Adipose tissue (tissue), 3 donors: ENCODE data around the gene STING1. TPM values are rescaled to one million over a fixed set of nuclear protein-coding genes. Genes with fewer than 3 reads are reported as not detected.
"Not testable (repeated sequence)": the region's sequence is repeated elsewhere in the genome, so short reads cannot be mapped to it uniquely, and the experiment has no call there.

Source experiments
- H3K27ac ChIP-seq: one replicate; pipeline ENCODE4 v1.5.1; 2013; ENCODE audit warnings: low read depth, low read length
- WGBS, 3 donors: extraction: QIAGEN DNeasy Blood & Tissue Kit; methylation state at CpG; one replicate each; pipeline ENCODE4 v1.1.7; 2013; 5-methylcytosine and 5-hydroxymethylcytosine counted together
- polyA plus RNA-seq, 3 donors: library from polyadenylated mRNA; stranded (reverse); fragments of 200-250 nt; gene quantifications; one replicate each; pipeline ENCODE4 v1.2.3, GENCODE V29; 2013
- donor health status: healthy with polysubstance abuse.
- donor health status: Bipolar disorder and iron deficiency.
- donor health status: healthy.

STING1 gene
- polyA plus RNA-seq, 3 donors: 8.0 to 52.5 (median 28.3) TPM

- WGBS, 3 donors: 78 to 87% (median 80%) methylated on average over 5 of the region's 5 CpGs
- not testable (repeated sequence) for H3K27ac ChIP-seq
Observed at GRCh38 chr5:139504722-139505121, 22.2 kb upstream of the STING1 start.

GRCh38 chr5:139503879-139504278 is 21.3 kb upstream of the STING1 start:
- not testable (repeated sequence) for H3K27ac ChIP-seq
- 76 to 83% (median 81%) methylated on average over 15 of the region's 15 CpGs for WGBS, 3 donors

DNA sequence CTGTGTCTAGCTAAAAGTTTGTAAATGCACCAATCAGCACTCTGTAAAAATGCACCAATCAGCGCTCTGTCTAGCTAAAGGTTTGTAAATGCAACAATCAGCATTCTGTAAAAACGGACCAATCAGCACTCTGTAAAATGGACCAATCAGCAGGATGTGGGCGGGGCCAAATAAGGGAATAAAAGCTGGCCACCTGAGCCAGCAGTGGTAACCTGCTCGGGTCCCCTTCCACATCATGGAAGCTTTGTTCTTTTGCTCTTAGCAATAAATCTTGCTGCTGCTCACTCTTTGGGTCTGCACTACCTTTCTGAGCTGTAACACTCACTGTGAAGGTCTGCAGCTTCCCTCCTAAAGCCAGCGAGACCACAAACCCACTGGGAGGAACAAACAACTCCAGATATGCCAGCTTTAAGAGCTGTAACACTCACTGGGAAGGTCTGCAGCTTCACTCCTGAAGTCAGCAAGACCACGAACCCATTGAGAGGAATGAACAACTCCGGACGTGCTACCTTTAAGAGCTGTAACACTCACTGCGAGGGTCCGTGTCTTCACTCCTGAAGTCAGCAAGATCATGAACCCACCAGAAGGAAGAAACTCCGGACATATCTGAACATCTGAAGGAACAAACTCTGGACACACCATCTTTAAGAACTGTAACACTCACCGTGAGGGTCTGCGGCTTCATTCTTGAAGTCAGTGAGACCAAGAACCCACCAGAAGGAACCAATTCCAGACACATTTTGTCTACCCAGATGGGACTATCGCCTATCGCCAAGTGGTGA is 20.7 kb upstream of the STING1 start:
- H3K27ac ChIP-seq: not testable (repeated sequence)
- 88 to 90% (median 90%) methylated on average over 15 of the region's 15 CpGs for WGBS, 3 donors

DNA sequence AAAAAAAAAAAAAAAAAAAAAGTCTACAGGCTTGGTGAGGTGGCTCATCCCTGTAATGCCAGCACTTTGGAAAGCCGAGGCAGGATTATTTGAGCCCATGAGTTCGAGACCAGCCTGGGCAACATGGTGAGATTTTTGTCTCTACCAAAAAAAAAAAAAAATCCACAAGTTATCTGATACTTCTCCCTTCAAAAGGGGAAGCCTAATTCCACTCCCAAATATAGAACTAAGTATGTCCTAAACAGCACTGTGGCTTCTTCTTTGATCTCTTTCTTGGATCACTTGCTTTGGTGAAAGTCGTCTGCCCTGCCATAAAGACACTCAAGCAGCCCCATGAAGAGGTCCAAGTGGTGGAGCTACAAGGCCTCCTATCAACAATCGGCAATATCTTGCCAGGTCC is 18.8 kb upstream of the STING1 start:
- WGBS, 3 donors: 77 to 97% (median 87%) methylated on average over 4 of the region's 4 CpGs
- no peak overlapping the region for H3K27ac ChIP-seq

GRCh38 chr5:139495638-139496435 is 13.3 kb upstream of the STING1 start:
- no peak overlapping the region for H3K27ac ChIP-seq
- WGBS, 3 donors: 78 to 90% (median 78%) methylated on average over 3 of the region's 3 CpGs

GRCh38 chr5:139494832-139495231 is 12.3 kb upstream of the STING1 start:
- H3K27ac ChIP-seq: no peak overlapping the region

DNA sequence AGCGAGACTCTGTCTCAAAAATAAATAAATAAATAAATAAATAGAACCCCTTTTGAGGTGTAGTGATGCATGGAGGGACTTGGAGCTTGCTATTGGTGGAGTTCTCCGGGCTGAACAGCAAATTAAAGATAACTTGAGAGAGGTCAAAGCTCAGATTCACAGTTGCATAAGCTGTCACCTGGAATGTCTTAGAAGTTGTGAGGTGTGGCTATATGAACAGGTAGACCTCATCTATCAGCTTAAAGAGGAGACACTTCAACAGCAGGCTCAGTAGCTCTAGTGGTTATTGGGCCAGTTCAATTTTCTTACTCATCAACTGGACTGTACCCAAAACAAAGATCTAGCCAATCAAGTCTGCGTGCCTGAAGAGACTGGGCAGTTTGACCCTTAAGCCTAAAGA is 11.7 kb upstream of the STING1 start:
- H3K27ac ChIP-seq: no peak overlapping the region
- 87 to 96% (median 94%) methylated on average over 3 of the region's 3 CpGs for WGBS, 3 donors

GRCh38 chr5:139492700-139493192 is 10.2 kb upstream of the STING1 start:
- H3K27ac ChIP-seq: no peak overlapping the region
- WGBS, 3 donors: 19 to 35% (median 22%) methylated on average over 6 of the region's 6 CpGs

- WGBS, 3 donors: 38 to 79% (median 58%) methylated on average over 3 of the region's 3 CpGs
- no peak overlapping the region for H3K27ac ChIP-seq
Observed at GRCh38 chr5:139488260-139488659, 5.7 kb upstream of the STING1 start.

DNA sequence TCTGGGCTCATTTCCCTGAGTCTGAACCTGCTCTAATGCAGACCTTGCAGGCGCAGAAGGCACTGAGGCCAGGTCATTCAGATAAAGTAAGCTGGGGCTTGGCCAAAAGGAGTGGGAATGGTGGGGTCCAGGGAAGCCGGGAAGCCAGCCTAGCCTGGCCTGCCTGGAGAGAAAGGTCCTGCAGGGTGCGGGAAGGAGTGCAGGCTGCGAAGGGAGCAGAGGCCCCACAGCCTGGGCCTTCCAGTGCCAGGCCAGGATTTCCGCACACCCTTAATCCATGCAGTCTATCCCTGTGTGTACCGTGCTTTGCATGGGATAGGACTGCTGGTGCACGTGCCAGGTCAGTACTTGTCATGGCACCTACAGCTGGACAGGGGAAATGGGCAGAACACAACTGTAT is 3.6 kb upstream of the STING1 start:
- H3K27ac ChIP-seq: no peak overlapping the region
- WGBS, 3 donors: 89 to 91% (median 89%) methylated on average over 7 of the region's 7 CpGs

DNA sequence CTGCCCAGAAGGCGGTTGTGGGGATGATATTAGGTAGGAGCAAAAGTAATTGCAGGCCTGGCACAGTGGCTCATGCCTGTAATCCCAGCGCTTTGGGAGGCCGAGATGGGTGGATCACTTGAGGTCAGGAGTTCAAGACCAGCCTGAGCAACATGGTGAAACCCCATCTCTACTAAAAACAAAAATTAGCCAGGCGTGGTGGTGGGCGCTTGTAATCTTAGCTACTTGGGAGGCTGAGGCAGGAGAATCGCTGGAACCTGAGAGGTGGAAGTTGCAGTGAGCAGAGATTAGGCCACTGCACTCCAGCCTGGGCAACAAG is 291 bp upstream of the STING1 start:
- H3K27ac ChIP-seq: not testable (repeated sequence)
- WGBS, 3 donors: 39 to 81% (median 40%) methylated on average over 6 of the region's 6 CpGs

DNA sequence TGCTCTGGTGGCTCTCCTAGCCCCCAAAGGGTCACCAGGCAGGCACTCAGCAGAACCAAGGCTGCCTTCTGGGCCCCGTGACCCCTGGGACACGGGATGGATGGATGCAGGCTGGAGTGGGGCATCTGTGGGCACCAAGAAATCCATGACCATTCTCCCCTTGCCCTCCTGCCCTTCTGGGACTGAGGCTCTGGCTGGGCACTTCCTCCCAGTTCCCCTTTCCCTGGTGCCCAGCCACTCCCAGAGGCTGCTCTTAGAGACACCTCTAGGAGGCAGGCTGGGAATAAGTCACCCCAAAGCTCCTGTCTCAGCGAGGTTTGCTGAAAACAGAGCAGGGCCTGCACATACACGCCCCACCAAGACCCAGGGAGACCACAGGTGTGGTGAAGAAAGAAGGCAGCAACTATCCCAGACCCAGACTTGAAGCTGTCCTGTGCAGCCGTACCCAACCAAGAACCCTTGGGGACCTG is 943 bp downstream of the STING1 start:
- WGBS, 3 donors: 19 to 79% (median 22%) methylated on average over 5 of the region's 5 CpGs
- peak overlapping the region; percentile 77 for H3K27ac ChIP-seq

- peak overlapping the region; percentile 13 for H3K27ac ChIP-seq
- WGBS, 3 donors: 24 to 65% (median 37%) methylated on average over 12 of the region's 12 CpGs
Observed at GRCh38 chr5:139481122-139481533, 1.4 kb downstream of the STING1 start.

DNA sequence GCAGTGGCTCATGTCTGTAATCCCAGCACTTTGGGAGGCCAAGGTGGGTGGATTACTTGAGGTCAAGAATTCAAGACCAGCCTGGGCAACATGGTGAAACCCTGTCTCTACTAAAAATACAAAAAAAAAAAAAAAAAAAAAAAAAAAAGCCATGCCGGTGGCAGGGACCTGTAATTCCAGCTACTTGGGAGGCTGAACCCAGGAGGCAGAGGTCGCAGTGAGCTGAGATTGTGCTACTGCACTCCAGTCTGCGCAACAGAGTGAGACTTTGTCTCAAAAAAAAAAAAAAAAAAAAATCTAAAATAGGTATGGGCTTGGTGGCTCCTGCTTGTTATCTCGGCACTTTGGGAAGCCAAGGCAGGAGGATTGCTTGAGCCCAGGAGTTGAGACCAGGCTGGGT is 2.8 kb downstream of the STING1 start:
- 94 to 100% (median 95%) methylated on average over 3 to 4 of the region's 4 CpGs for whole genome bisulfite sequencing, 3 donors
- not testable (repeated sequence) for H3K27ac ChIP-seq

GRCh38 chr5:139478657-139479423 is 3.7 kb downstream of the STING1 start:
- not testable (repeated sequence) for H3K27ac ChIP-seq
- 77 to 87% (median 82%) methylated on average over 9 of the region's 9 CpGs for WGBS, 3 donors

DNA sequence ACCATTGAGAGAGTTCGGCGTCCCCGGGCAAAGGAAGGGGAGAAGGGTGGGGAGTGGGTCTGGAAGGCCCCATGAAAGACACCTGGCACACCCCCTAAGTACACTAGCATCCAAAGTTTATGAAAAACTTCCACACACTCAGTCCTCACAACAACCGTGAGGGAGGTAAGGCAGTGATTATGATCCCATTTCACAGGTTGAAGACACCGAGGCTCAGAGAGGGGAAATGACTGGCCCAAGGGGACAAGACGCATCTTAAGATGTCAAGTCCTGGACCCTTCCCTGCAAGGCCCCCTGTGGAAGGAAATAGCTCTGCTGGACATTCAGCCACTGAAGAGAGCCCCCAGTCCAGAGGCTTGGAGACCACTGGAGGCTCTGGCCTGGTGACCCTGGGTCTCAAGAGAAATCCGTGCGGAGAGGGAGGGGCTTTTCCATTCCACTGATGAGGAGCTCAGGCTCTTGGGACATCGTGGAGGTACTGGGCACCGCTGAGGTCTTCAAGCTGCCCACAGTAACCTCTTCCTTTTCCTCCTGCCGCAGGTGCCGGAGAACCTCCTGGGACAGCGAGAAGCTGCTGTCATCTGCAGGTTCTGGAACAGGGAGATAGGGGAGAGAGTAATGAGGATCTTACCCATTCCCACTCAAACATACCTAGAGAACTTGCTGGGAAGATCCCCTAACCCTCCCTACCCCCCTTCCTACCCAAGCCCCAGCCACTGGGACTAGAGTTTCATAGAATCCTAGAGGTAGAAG is 6.5 kb downstream of the STING1 start:
- H3K27ac ChIP-seq: no peak overlapping the region
- whole genome bisulfite sequencing, 3 donors: 53 to 83% (median 67%) methylated on average over 13 of the region's 13 CpGs

DNA sequence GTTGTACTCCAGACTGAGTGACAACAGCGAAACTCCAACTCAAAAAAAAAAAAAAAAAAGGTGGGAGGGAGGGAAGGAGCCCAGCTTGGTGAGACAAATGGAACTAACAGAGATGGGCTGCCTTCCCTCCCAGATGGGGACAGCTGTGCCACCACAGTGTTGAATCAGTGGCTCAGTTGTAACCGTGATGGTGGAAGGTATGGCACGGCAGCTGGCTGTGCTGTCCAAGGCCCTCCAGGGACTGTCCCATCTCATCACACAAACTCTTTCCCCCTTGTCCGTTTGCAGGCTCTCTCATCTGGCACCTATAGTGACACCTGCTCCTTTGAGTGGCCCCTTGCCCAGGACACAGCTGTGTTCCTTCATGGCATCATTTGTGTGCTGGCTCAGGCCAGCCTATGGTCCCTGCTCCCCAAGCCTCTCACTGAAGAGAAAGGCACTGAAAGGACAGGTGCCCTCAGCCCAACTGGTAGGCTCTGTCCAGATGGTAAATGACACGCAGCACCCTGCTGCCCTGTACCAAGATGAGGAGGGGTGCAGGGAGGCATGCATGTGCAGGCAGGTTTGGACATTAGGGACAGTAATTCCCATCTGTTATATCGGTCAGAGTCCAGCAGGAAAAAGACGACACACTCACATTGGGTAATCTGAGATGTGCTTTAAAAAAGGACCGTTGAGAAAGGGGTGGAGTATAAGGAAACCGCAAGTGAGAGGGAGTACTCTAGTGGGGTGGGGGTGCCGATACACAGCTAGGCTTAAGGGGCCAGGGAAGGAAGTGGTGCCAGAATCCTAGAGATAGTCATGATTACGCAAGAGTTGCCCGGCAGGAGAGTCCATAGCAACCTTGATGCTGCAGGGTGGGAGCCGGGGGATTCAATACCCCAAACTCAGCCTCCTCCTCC is 7.4 kb downstream of the STING1 start:
- no peak overlapping the region for H3K27ac ChIP-seq
- WGBS, 3 donors: 27 to 55% (median 36%) methylated on average over 13 of the region's 13 CpGs
